Stimulated activated CD4-positive, alpha-beta T cell treated with anti-CD3 and anti-CD28 coated beads, Interleukin-15, amount 100 ng/mL, for 48 hours (primary cell): ENCODE data around the gene EPHA2.
"Not testable (repeated sequence)": the region's sequence is repeated elsewhere in the genome, so short reads cannot be mapped to it uniquely, and the experiment has no call there.

Experiments used
- DNase-seq, 2 donors: peaks; one replicate each; pipeline ENCODE4 v3.0.0-alpha.2; 2020; ENCODE audit warnings: low read depth in 2 of 2

The EPHA2 gene

DNA sequence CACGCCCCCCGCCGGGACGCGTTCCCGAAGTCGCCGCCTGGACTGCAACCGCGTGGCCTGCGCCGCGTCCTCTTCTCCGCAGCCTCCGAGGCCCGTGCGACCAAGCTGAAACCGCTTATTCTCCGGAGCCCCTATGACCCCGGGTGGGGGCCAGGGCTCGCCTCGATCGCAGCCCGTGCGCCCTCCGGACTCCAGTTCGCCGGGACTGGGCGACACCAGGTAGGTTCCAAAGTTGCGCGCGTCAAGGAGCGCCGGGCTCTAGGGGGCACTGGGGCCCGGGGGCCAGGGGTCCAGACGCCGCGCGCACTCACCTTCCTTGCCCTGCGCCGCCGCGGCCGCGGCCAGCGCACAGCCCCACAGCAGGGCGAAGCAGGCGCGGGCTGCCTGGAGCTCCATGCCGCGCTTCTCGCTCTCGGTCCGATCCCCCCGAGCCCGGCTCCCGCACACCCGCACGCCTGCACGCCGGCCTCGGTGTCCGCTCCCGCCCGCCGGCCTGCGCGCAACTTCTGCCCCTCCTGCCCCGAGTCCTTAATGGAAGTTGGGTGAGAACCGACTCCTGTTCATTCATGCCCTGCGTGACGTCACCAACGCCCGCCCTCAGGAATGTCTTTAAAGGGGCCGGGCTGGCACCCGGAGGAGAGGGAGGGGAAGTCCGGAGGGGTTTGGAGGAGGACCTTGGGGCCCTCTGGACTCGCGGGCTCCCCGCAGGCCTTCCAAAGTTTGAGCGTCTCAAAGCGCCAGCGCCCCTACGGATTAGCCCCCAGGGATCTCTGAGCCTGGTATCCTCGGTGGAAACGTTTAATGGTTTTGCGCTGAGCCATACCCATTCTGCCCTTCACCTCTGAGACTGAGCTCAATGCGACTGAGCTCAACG, at the start of gene EPHA2:
EPHA2 (minus strand) TSS at position 533 of the 874 bp plus-strand sequence; CDS start at position 396, 137 bp downstream.
- DNase-seq: no peak

DNA sequence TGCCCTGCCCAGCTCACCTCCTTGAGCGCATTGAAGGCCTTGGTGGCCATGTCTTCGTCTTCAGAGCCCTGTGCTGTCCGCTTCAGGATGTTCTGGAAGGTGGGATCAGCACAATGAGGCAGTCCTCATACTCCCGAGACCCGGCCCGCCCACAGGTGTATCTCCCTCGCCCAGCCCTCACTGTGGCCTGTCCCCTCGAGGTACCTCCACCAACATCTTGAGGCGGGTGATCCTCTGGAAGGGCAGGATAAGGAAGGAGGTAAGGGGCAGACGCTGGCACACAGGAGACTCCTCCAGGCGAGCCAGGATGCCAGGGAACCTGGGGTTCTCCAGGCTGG, 49.4 kb upstream of the EPHA2 start:
- DNase-seq: no peak

DNA sequence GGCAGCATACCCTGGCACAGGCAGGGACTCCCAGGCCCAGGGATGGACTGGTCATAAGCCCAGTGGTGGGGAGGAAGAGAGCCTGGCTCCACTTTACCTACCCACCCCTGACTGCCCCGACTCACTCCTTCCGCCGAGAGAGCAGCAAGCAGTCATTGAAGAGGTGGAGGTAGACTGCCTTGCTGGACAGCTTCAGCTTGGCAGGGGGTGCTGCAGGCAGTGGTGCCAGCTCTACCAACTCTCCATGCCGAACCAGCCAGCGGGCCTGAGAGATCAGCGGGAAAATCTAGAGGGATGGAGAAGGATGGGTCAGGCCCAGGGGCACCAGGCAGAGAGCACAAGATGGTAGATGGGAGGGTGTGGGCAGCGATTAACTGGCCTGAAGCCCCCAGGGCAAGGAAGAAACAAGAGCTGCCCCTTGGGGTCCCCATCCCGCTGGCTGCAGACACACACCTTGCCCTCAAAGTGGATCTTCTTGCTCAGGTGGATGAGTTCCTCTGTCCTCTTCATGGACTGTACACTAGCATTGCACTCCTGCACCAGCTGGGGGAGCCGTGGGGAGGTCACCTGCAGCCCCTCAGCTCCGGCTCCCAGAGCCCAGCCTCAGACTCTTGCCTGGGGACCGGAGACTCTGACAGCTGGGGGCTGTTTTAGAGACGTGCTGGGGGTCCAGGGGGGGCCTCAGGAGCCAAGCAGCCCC, 48.9 kb upstream of the EPHA2 start:
- DNase-seq: no peak

DNA sequence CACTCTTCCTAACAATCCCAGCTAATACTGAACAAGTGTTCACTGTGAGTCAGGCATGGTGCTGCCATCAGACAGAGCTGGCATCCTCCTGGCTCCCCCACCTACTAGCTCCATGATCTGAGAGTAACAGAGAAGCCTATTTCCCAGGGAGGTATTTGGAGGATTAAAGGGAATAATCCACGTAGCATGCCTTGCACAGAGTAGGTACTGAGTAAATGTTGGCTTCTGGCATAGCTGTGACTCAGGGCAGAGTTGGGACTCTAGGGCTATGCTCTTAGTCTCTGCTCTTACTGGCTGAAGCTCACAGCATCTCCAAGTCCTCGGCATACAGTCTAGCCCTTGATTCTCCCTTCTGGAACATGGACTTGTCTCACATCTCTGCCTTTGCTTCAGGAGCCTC, 48.3 kb upstream of the EPHA2 start:
- no peak for DNase-seq

DNA sequence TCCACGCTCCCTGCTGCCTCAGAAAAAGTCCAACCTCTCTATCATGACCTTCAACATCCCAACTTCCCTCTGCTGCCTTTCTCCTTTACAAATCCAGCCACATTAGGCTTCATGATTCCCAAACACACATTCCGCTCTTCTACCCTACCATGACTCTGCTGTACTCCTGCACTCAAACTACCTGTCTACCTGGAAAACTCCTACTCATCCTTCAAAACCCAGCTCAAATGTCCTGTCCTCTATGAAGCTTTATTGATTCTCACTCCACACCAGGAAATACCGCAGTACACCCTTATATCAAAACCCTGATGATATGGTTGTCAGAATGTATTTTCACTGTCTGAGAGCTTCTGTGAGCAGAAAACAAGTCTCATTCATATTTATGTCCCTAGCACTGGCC, 47.7 kb upstream of the EPHA2 start:
- DNase-seq: no peak

DNA sequence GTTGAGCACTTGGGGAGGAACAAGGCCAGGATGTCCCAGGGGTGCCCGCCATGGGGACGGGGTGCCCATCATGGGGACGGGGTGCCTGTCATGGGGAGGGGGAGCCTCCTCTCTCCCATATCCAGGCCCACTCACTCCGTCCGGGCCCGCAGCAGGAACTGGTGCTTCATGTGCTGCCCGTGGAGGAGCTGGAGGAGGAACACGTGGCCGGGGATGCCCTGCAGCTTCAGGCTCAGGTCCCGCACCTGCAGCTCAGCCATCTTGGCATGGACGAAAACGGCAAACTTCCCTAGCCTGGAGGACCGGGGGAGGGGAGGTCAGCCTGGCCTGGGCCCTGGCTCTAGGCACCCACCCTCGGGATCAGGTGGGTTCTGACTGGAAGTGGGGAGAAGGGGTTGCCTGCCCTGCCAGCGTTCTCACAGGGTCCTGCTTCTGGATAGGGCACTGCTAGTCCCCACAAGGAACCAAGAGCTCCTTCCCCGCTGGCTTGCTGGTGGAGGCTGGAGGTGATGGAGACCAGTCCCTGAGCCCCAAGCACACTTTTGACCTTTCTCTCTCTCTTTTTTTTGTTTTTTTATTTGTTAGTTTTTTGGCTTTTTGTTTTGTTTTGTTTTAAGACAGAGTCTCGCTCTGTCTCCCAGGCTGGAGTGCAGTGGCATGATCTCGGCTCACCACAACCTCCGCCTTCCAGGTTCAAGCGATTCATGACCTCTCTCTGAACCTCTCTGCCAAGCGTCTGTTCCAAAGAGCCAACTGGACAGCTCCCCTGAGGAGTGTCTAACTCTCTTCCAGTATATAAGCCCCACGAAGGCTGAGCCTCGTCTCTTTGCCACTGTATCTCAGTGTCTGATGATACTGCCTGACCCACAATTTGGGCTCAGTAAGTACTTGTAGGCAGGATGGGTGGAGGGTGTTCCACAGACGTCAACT, 46.7 kb upstream of the EPHA2 start:
- DNase-seq: no peak

DNA sequence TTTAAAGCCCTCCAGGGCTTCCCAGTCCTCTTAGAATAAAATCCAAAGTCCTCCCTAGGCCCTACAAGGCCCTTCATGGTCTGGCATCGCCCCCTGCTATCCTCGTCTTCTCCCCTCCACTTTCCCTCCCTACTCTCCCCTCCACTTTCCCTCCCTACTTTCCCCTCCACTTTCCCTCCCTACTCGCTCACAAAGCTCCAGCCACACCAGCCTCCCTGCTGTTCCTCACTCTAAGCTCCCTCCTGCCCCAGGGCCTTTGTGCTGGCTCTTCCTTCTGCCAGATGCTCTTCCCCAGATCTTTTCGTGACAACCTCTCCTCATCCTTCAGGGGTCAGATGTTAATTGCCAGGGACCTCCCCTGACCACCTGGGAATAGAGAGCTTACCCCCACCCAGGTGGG, 43.8 kb upstream of the EPHA2 start:
- no peak for DNase-seq

DNA sequence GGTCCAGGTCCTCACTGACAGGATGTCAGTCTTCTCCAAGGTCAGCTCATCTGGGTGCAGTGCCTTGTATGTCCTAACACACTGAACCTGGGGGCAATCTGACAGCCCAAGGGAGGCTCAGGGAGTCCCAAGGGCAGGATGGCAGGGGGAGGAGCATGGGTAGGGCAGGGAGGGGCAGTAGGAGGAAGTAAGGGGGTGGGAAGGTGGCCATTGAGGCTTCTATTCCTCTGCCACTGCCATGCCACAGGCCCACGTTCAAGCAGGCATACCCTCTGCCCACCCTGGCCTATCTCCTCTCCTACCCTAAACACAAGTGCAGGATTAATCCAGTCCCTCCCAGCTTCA, 43.3 kb upstream of the EPHA2 start:
- no peak for DNase-seq

DNA sequence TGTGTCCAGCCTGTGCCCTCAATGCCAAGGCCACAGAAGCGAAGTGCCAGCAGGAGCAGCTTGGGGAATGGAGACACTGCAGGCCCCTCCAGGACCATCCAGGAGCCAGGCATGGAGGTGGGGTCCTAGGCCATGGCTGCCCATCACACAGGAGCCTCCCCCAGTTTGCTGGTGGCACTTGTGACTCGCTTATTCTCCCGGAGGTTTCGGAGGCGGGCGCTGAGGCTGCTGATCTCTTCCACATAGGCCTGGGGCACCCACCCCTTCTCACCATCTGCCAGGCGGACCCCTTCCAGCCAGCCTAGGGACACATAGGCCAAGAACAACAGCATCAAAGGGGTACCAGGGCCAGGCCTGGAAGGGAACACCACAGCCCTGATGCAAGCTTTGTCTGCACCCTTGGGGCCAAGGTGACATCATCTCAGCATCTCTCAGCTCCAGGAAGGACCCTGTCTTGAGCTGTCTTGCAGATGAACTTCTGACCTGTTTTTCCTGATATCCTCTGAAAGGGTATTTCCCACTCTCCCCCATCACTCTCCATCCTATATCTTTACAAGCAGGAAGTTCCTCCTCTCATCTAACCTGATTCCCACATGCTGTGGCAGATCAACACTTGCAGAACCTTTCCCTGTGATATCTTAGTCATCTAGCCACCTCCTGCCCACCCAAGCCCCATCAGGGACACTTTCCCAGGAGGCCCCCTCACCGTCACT, 42.7 kb upstream of the EPHA2 start:
- no peak for DNase-seq

DNA sequence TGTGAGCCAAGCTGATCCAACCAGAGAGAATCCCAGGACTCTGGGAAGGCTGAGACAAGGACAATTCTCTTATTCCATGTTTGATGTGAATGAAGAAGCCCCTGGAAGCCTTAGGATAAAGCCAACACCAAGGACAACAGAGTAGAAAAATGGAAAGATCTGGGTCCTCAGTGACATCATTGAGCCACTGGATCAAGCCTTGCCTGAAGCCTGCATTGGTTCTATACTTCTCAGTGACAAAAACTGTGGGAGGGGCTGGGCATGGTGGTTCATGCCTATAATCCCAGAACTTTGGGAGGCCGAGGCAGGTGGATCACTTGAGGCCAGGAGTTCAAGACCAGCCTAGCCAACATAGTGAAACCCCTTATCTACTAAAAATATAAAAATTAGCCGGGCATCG, 41.0 kb upstream of the EPHA2 start:
- DNase-seq: no peak

DNA sequence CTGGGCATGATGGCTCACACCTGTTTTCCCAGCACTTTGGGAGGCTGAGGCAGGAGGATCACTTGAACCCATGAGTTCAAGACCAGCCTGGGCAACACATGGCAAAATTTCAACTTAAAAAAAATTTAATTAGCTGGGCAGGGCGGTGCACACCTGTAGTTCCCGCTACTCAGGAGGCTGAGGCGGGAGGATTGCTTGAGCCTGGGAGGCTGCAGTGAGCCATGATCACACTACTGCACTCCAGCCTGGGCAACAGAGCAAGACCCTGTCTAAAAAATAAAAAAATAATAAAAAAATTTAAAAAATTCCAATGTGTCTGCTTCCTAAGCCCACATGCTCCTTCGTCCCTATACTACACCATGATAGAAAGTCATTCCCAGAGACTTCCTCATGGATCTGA, 40.3 kb upstream of the EPHA2 start:
- not testable (repeated sequence) for DNase-seq

DNA sequence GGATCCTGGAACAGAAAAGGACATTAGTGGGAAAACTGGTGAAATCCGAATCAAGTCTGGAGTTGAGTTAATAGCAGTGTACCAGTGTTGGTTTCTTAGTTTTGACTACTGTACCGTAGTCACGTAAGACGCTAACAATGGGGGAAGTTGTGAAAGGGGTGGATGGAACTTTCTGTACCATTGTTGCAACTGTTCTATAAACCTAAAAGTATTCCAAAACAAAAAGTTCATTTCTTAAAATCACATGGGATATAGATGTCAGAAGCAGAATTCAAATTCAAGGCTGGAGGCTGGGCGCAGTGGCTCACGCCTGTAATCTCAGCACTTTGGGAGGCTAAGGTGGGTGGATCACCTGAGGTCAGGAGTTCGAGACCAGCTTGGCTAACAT, 39.6 kb upstream of the EPHA2 start:
- no peak for DNase-seq

DNA sequence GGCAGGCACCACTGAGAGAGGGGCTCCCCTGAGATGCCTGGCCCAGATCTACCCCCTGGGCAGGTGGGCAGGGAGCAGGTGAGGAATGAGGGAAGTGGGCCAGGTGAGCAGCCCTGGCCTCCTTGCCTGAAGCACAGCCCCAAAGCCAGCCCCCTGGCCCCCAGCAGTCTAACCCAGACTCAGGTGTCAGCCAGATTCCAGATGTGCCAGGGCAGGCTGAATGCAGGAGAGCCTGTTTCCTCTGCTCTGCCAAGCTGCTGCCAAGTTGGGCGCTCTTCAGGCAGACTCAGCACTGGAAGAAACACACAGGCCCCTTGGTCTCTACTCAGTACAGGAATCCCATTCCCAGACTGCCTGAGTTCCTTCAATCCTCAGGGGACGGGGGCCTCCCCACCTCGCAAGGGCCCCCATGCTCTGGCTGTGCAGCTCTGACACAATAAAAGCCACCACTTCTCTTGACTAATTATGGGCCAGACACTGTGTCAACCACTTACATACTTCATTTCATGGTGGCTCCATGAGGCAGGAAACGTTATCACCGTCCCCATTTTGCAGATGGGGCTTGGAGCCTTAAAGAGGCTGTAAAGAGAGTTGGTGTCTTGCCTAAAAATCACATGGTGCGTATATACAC, 36.2 kb upstream of the EPHA2 start:
- DNase-seq: no peak

DNA sequence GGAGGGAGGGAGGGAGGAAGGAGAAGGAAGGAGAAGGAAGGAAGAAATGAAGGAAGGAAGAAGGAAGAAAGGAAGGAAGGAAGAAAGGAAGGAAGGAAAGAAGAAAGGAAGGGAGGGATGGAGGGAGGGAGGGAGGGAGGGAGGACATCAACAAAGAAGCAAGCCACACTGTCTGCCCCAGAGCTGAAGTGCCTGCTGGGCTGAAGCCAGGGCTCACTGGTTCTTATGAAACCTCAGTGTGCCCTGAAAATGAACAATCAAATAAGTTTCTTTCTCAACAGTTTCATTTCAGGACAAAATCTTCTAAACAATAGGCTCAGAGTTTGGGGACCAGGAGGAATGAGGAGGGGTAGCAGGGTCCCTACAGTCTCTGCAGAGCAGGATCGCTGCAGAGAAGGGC, 35.4 kb upstream of the EPHA2 start:
- DNase-seq: no peak

DNA sequence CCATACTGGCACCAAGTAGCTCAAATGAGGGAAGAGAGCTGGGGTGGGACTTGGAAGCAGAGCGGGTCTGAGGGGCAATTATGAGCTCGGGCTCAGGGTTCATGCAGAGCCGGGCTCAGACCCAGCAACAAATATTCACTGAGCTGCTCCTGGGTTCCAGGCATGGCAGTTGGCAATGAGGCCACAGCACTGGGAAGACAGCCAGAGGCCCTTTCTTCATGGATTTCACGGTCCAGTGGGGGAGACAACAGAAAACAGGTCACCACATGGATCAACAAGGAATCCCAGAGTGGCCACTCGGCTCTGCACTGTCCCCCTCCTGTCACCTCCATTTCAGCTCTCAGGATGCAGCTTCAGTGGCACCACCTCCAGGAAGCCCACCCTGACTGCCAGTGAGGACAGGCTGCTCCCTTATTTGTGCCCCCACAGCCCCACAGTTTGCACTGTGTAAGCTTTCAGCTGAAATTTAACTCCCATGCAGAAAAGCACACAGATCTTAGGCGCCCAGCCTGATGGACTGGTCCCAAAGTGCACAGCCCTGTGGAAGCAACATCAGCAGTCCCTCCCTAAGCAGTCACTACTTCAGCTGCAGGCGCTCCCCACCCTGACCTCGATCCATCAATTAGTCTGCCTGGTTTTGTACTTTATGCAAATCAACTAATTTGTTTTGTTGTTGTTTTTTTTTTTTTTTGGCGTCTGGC, 34.2 kb upstream of the EPHA2 start:
- no peak for DNase-seq

DNA sequence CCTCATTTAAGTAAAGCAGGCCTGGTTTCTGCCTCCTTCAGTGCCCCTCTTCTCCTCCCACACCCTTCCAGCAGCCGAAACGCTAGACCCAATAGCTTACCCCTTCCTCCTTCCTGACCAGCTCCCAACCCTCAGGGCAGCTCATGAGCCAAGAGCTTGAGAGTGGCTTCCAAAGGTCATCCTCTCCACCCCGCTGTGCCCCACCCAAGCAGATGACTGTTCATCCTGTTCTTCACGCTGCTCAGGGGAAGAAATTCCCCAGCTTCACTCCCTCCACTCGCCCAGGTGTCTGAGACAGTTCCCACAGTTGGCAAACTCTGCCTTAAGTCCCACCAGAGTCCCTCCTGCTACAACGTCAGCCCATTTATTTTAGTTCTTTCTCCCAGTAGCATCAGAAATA, 33.1 kb upstream of the EPHA2 start:
- no peak for DNase-seq

DNA sequence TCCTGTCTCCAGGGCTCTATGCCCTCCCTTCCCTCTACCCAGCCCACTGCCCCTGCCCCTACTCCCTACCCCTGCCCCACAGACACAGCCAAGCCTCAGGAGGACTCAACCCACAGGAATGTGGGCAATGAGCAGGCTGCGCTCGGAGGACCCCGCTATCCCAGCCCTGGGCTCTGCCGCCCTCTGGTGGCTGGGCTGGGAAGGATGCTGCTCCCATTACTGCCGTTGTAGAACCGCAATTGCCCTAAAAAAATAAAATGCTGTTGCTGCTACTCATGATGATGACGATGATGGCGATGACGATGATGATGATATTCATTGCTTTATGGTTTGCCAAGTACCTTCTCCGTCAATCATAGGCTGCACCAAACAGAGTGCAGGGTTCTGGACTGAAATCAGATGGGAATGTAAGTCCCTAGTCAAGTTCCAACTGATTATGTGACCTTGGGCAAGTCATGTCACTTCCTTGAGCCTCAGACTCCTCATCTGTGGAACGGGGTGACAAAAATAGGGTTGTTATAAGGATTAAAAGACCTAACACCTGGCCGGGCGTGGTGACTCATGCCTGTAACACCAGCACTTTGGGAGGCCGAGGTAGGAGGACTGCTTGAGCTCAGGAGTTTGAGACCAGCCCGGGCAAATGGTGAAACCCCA, 32.0 kb upstream of the EPHA2 start:
- DNase-seq: peak in 1 of 2 donors; percentile 62

DNA sequence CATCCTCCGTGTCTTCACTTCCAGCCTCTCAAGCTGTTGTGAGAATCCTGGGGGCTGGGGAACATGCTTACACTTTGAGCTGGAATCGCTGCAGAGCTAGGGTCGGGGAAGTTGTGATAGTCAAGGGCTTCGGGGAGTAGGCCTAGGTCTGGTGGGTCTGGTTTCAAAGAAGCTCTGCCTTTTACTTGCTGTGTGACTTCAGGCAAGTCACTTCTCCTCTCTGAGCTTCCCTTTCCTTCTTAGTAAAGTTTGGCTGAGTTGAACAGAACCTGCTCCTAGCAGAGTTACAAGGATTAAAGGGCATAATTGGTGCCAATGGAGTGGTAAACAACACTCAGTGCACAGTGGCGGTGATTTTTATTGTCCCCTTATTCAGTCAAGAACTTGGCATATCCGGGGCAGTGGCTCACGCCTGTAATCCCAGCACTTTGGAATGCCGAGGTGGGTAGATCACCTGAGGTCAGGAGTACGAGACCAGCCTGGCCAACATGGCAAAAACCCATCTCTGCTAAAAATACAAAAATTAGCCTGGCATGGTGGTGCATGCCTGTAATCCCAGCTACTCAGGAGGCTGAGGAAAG, 30.9 kb upstream of the EPHA2 start:
- DNase-seq: no peak

DNA sequence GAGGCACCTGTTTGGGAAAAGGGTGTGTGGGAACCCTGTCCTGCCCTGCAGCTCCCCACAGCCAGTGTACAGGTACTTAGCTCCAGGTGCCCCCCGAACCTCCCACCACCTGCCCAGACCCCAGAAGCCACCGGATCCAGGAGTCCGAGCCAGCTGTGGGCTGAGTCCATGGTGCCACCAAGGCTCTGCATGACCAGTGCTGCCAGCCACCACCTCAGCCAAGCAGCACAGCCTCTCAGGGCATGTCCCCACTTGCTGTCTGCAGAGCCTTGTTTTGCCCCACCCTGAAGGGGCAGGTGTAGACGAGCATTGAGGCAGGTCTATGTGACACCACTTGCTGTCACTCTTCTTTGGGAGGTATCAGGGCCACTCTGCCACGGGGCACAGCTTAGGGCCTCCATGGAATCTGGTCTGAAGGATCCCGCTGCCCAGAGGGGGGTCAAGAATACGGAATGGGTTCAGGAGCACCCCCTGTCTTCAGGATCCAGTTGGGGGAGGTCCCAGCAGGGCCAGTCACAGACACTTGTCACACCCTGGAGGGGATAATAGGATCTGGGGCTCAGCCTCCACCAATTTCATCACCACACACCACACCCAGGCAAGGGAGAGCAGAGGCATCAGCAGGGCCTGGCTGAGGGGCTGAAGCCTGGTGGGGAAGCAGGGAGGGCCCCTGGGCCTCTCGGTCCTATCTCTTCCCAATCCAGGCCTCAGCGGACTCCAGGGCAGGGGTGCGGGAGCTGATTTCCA, 28.9 kb upstream of the EPHA2 start:
- no peak for DNase-seq
